COLO668 (cell line): ENCODE data around the gene SBK2.
"Not testable (repeated sequence)": the region's sequence is repeated elsewhere in the genome, so short reads cannot be mapped to it uniquely, and the experiment has no call there.

ENCODE experiments used
- DNase-seq: peaks from one replicate; lab custom pipeline; 2025; ENCODE audit not compliant: unreplicated experiment; lab: John Stamatoyannopoulos, UW

Gene SBK2

DNA sequence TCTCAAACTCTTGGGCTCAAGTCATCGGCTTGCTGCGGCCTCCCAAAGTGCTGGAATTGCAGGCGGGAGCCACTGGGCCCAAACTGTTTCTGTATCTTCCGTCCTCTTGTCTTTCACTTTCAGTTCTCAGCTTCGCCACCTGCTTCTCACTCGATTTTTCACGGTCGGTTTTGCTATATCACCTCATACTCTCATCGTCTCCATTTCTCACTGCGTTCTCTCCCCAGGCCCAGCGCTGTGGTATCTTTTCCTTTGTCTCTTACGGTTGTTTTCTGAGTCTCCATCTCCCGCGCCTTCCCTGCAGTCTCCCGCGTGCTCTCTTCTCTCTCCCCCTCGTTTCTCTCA is 33.8 kb downstream of the SBK2 start:
- DNase-seq: no peak

DNA sequence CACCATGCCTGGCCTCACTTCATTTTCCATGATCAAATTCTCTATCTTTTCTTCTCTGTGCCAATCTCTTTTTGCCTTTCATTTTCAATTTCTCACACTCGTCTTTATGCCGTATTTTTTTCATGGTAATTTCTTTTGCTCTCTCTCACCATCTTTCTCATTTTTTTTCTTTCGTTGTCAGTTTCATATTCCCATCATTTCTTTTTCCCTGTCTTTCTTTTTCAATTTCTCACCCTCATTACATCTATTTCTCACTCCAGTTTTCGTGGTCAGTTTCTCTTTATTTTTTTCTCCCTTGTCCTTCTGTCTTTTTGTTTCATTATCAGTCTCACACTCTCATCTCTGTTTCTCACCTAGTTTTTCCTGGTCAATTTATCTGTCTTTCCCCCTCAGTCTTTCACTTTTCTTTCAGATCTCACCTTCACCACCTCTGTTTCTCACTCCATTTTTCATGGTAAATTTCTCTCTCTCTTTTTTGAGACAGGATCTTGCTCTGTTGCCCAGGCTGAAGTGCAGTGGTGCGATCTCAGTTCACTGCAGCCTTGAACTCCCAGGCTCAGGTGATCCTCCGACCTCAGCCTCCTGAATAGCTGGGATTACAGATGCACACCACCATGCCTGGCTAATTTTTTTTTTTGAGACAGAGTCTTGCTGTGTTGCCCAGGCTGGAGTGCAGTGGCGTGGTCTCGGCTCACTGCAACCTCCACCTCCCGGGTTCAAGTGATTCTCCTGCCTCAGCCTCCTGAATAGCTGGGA is 34.6 kb downstream of the SBK2 start:
- DNase-seq: no peak

- DNase-seq: no peak
These were observed 36.5 kb downstream of the SBK2 start for GRCh38 chr19:55500368-55500952.

DNA sequence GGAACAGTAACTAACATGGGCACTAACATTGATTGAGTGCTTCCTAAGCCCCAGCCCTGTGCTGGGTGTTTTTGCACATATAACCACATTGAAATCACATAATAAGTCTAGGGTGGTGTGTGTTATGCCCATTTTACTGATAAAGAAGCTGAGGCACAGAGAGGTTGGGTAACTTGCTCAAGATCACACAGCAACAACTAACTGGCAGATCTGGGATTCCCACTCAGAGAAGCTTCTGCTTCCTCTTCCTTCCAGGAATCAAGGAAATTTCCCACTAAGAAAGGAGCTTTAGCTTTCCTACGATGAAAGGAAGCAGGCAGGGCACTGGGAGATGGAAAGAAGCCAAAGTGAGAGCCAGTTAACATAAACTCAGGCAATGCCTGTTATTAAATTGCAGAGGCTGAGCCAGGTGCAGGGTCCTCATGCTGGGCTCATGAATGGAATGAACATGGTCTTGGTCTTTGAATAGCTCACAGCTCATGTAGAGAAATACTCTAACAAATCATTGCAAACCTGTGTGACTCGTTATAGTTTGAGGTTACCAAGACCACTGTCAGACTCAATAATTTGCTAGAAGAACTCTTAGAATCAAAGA is 38.6 kb downstream of the SBK2 start:
- DNase-seq: no peak

GRCh38 chr19:55497763-55498162 is 39.2 kb downstream of the SBK2 start:
- no peak for DNase-seq

GRCh38 chr19:55496820-55497219 is 40.1 kb downstream of the SBK2 start:
- DNase-seq: not testable (repeated sequence)

- DNase-seq: no peak
These were observed 41.1 kb downstream of the SBK2 start for GRCh38 chr19:55495646-55496349.

GRCh38 chr19:55494172-55494761 is 42.7 kb downstream of the SBK2 start:
- DNase-seq: no peak

DNA sequence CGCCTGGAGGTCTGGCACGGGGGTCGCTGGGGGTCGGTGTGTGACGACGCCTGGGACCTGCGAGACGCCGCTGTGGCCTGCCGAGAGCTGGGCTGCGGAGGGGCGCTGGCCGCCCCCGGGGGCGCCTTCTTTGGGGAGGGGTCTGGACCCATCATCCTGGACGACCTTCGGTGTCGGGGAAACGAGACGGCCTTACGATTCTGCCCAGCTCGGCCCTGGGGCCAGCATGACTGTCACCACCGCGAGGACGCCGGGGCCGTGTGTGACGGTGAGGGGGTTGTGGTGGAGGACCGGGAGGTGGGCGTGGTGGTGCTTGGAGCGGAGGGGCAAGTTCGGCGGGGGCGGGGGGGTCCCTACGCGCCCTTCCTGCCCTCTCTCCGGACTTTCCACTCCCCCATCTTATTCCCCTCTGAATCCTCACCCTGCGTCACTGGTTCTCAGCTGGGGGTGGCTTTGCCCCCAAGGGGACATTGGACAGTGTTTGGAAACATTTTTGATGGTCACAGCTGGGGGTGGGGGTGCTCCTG is 43.2 kb downstream of the SBK2 start:
- no peak for DNase-seq

- DNase-seq: no peak
These were observed 43.8 kb downstream of the SBK2 start for GRCh38 chr19:55493052-55493644.

DNA sequence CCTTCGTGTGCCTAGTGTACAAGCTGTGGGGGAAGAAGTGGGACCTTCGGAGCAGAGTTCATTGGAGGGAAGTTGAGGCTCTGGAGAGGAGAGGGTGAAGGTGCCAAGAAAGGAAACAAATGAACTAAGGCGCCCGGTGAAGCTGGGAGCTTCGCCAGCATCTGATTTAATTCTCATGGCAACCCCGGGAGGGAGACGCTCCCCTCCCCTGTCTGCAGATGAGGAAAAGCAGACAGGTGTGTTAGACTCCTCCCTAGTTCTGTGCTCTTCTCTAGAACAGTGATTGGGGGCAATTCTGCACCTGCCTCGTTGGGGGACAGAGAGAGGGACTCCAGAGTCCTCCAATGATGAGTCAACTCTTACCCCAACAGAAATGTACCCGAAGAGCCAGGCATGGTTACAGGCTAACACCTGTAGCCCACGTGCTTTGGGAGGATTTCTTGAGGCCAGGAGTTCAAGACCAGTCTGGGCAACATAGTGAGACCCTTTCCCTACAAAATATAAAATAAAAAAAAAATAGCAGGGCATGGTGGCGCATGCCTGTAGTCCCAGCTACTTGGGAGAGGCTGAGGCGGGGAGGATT is 44.5 kb downstream of the SBK2 start:
- peak; percentile 7 for DNase-seq

DNA sequence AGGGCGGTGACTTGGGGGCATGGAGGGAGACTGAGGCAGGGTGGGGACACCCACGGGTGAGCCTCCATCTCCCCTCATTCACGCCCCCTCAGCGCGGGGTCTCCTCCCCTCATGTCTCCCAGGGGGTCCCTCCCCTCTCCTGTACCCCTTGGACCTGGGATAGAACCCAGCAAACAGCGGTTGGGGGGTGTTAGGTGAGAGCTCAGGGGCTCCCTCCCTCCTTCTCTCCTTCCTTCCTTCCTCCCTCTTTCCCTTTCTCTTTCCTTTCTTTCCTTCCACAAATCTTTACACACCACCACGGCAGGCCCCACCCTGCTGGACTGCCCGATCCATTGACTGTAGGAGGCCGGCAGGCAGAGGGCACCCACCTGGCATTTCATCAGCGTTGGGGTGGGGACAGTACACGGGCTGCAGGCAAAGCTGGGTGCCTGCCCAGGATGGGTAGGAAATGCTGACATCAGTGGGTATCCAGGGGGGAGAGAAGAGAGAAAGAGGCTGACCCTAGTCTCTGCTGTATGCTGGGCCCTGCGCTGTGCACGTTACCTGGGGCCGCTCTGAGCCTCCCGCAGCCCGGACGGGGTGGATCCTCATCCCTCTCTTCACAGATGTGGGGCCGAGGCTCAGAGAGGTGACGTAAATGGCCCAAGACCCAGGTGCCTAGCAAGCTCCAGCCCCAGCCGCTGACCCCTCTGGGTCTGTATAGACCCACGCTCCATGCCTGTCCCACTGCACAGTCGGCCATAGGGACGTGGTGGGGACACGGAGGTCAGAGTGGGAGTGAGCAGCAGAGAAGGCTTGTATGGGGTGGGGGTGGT is 45.2 kb downstream of the SBK2 start:
- no peak for DNase-seq

- no peak for DNase-seq
These were observed 46.2 kb downstream of the SBK2 start for GRCh38 chr19:55490478-55491432.

- DNase-seq: no peak
These were observed 47.0 kb downstream of the SBK2 start for GRCh38 chr19:55489711-55490477.

DNA sequence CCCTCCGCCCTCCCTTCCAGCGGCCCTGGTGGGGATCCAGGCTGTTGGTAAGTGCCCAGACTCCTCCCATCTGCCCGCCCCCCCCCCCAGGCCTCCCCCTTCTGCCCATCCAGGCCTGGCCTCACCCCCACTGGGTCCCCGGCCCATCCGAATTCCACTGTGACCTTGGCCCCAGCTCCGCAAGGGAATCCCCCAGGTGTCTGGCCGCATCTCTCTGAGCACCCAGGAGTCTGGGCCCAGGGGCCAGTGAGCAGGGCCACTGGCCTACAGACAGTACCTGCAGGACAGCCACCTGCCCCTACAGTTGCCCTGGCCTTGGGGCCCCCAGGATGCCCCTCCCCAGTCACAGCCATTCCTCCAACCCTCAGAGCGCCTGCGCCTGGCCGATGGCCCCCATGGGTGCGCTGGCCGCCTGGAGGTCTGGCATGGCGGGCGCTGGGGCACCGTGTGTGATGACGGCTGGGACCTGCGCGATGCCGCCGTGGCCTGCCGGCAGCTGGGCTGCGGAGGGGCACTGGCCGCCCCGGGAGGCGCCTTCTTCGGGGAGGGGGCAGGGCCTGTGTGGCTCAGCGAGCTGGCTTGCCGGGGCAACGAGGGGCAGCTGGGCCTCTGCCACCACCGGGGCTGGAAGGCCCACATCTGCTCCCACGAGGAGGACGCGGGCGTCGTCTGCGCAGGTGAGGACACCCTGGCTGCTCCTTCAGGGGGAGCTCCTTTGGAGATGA is 47.8 kb downstream of the SBK2 start:
- DNase-seq: no peak

- no peak for DNase-seq
These were observed 48.8 kb downstream of the SBK2 start, which contains the start of gene SSC5D for GRCh38 chr19:55487924-55488687. SSC5D (plus strand) TSS chr19:55488436; CDS start chr19:55488590, 154 bp downstream.
